HCT116 (cell line): ENCODE data around the gene RHBDF1. TPM values are rescaled to one million over a fixed set of nuclear protein-coding genes. Genes with fewer than 3 reads are reported as not detected.

Source experiments
- ATAC-seq: fragments of 200-7000 bp; cut with Tn5 transposase; 2 replicates; pipeline ENCODE4 v1.9.1; 2020; ENCODE audit warnings: mild to moderate bottlenecking, moderate library complexity
- BruUV-seq: library from RNA; stranded (reverse); fragments of 400-500 nt; replicated peaks from 2 replicates; lab custom pipeline; 2021; lab: Mats Ljungman, UMichigan
- CTCF ChIA-PET: fragments of 300-600 bp; sonication (Branson Sonifier 250); formaldehyde crosslinking; loops from one replicate; lab custom pipeline; 2021; ENCODE audit warnings: antibody characterized with exemption; lab: Charles Lee
- POLR2A ChIA-PET: fragments of 300-600, 350-600 bp; sonication (Branson Sonifier 250); formaldehyde crosslinking; loops from one replicate; lab custom pipeline; 2021; ENCODE audit warnings: antibody characterized with exemption; lab: Charles Lee
- RAD21 ChIA-PET, 2 experiments: fragments of 300-600 bp; sonication (Branson Sonifier 250); formaldehyde crosslinking; loops; one replicate each; lab custom pipeline; 2023; ENCODE audit warnings: low total read pairs in 2 of 2; ENCODE audit not compliant: uncharacterized antibody in 2 of 2, unreplicated experiment in 2 of 2, low non-redundant PET in 1 of 2; lab: Charles Lee
- DNase-seq: peaks from one replicate; pipeline ENCODE4 v3.0.0-alpha.2; 2010; ENCODE audit warnings: low read depth, low spot score
- H2AFZ ChIP-seq: fragments of 200-600 bp; shearing (Covaris generic), sonication (generic); 2 replicates; pipeline ENCODE4 v1.6.1; 2017; ENCODE audit warnings: low read depth, mixed run types, mixed read lengths, antibody characterized with exemption, low read length; ENCODE audit not compliant: poor library complexity, severe bottlenecking
- H3K27ac ChIP-seq: 2 replicates; pipeline ENCODE4 v1.5.1; 2012; ENCODE audit warnings: low read depth, low read length
- H3K27me3 ChIP-seq: fragments of 200-600 bp; sonication (generic); 2 replicates; pipeline ENCODE4 v1.6.1; 2016; ENCODE audit warnings: mixed run types, low read length, mixed read lengths; ENCODE audit not compliant: insufficient read depth
- H3K36me3 ChIP-seq, 2 experiments: fragments of 200-500 bp in 1 of 2; fragments of 200-600 bp in 1 of 2; sonication (Bioruptor generic) in 1 of 2; sonication (generic) in 1 of 2; 2 replicates each; pipeline versions ENCODE4 v1.5.1 to v1.6.1; 2014 to 2016; ENCODE audit warnings: low read length in 2 of 2, inconsistent platforms in 1 of 2, mixed read lengths in 1 of 2, mixed run types in 1 of 2; ENCODE audit not compliant: insufficient read depth in 2 of 2, control insufficient read depth in 1 of 2
- H3K4me1 ChIP-seq, 2 experiments: fragments of 200-600 bp in 1 of 2; sonication (generic) in 1 of 2; 2 replicates each; pipeline versions ENCODE4 v1.5.1 to v1.6.1; 2012 to 2017; ENCODE audit warnings: low read length in 2 of 2, inconsistent platforms in 1 of 2, mild to moderate bottlenecking in 1 of 2, mixed read lengths in 1 of 2, mixed run types in 1 of 2, moderate library complexity in 1 of 2; ENCODE audit not compliant: insufficient read depth in 2 of 2, control insufficient read depth in 1 of 2
- H3K4me2 ChIP-seq: fragments of 200-600 bp; sonication (generic); 2 replicates; pipeline ENCODE4 v1.6.1; 2017; ENCODE audit warnings: mixed run types, low read length, mixed read lengths
- H3K4me3 ChIP-seq, 2 experiments: fragments of 200-600 bp in 1 of 2; sonication (generic) in 1 of 2; replicated peaks in 1 of 2; 2 replicates each; pipeline ENCODE4 v1.5.1; 2011 to 2016; ENCODE audit warnings: low read length in 2 of 2, control low read depth in 1 of 2, low read depth in 1 of 2, mild to moderate bottlenecking in 1 of 2, mixed read lengths in 1 of 2, mixed run types in 1 of 2
- H3K79me2 ChIP-seq: fragments of 200-600 bp; sonication (generic); 2 replicates; pipeline ENCODE4 v1.6.1; 2017; ENCODE audit warnings: mild to moderate bottlenecking, mixed run types, low read length, moderate library complexity, mixed read lengths; ENCODE audit not compliant: insufficient read depth
- H3K9ac ChIP-seq: fragments of 200-600 bp; sonication (generic); 2 replicates; pipeline ENCODE4 v1.6.1; 2016; ENCODE audit warnings: low read length, mixed read lengths
- H3K9me2 ChIP-seq: fragments of 200-600 bp; sonication (generic), shearing (Covaris generic); 2 replicates; pipeline ENCODE4 v1.6.1; 2017; ENCODE audit warnings: mixed run types, mild to moderate bottlenecking, moderate library complexity; ENCODE audit not compliant: insufficient read depth
- H3K9me3 ChIP-seq, 2 experiments: fragments of 200-500 bp in 1 of 2; fragments of 200-600 bp in 1 of 2; sonication (Bioruptor generic) in 1 of 2; sonication (generic) in 1 of 2; 2 replicates each; pipeline ENCODE4 v1.6.1; 2014 to 2017; ENCODE audit warnings: low read length in 2 of 2, mixed read lengths in 2 of 2, inconsistent platforms in 1 of 2, low read depth in 1 of 2, mild to moderate bottlenecking in 1 of 2, mixed run types in 1 of 2, moderate library complexity in 1 of 2; ENCODE audit not compliant: control insufficient read depth in 1 of 2, insufficient read depth in 1 of 2
- H4K20me1 ChIP-seq: fragments of 200-600 bp; sonication (generic), shearing (Covaris generic); 2 replicates; pipeline ENCODE4 v1.6.1; 2017; ENCODE audit warnings: mixed run types, mild to moderate bottlenecking, moderate library complexity; ENCODE audit not compliant: insufficient read depth
- ATF3 ChIP-seq: IDR thresholded peaks from 2 replicates; pipeline ENCODE4 v1.6.1; 2012
- CEBPB ChIP-seq: IDR thresholded peaks from 2 replicates; pipeline ENCODE4 v1.6.1; 2012; ENCODE audit warnings: low read depth
- CTCF ChIP-seq, 3 experiments: fragments of 200-600 bp in 1 of 3; sonication (generic) in 1 of 3; IDR thresholded peaks in 2 of 3; conservative IDR thresholded peaks in 1 of 3; 2 replicates each; pipeline ENCODE4 v1.5.1; 2012 to 2017; ENCODE audit warnings: low read depth in 2 of 3, low read length in 2 of 3, antibody characterized with exemption in 1 of 3, borderline replicate concordance in 1 of 3, control low read depth in 1 of 3, mild to moderate bottlenecking in 1 of 3, mixed read lengths in 1 of 3, mixed run types in 1 of 3, moderate library complexity in 1 of 3; ENCODE audit not compliant: insufficient read depth in 1 of 3
- EGR1 ChIP-seq: IDR thresholded peaks from 2 replicates; pipeline ENCODE4 v1.6.1; 2012; ENCODE audit warnings: low read depth
- ELF1 ChIP-seq: IDR thresholded peaks from 2 replicates; pipeline ENCODE4 v1.6.1; 2012; ENCODE audit warnings: low read depth, borderline replicate concordance
- EZH2 ChIP-seq: fragments of 200-600 bp; sonication (generic); IDR thresholded peaks from 2 replicates; pipeline ENCODE4 v1.6.1; 2017; ENCODE audit warnings: antibody characterized with exemption, mixed run types
- EZH2phosphoT487 ChIP-seq: fragments of 200-600 bp; IDR thresholded peaks from 2 replicates; pipeline ENCODE4 v1.6.1; 2018; ENCODE audit warnings: antibody characterized with exemption, borderline replicate concordance
- JUND ChIP-seq: IDR thresholded peaks from 2 replicates; pipeline ENCODE4 v1.6.1; 2012
- MAX ChIP-seq: IDR thresholded peaks from 2 replicates; pipeline ENCODE4 v1.6.1; 2012
- POLR2A ChIP-seq: IDR thresholded peaks from 2 replicates; pipeline ENCODE4 v1.7.0; 2011; ENCODE audit warnings: borderline replicate concordance; ENCODE audit not compliant: insufficient read depth, insufficient read length; ENCODE audit errors: extremely low read depth
- POLR2AphosphoS5 ChIP-seq: IDR thresholded peaks from 2 replicates; pipeline ENCODE4 v1.6.1; 2011; ENCODE audit warnings: mild to moderate bottlenecking, low read depth, low read length, moderate library complexity
- RAD21 ChIP-seq: IDR thresholded peaks from 2 replicates; pipeline ENCODE4 v1.6.1; 2012; ENCODE audit warnings: low read depth, mild to moderate bottlenecking
- SIN3A ChIP-seq: IDR thresholded peaks from 2 replicates; pipeline ENCODE4 v1.6.1; 2012; ENCODE audit warnings: low read depth
- SP1 ChIP-seq: IDR thresholded peaks from 2 replicates; pipeline ENCODE4 v1.6.1; 2012; ENCODE audit warnings: low read depth
- TCF7L2 ChIP-seq: IDR thresholded peaks from 2 replicates; pipeline ENCODE4 v1.7.0; 2011; ENCODE audit warnings: borderline replicate concordance, inconsistent platforms; ENCODE audit not compliant: insufficient read depth, insufficient read length; ENCODE audit errors: extremely low read depth
- ZFX ChIP-seq: fragments of 450-650 bp; IDR thresholded peaks from 2 replicates; pipeline ENCODE4 v1.6.1; 2017
- ZNF274 ChIP-seq: fragments of 200-500 bp; sonication (Bioruptor generic); IDR thresholded peaks from 2 replicates; pipeline ENCODE4 v1.6.1; 2014; ENCODE audit warnings: mild to moderate bottlenecking, low read depth, low read length, inconsistent platforms
- intact Hi-C: fragments of 100-400 bp; cut with micrococcal nuclease; formaldehyde crosslinking; loops from 2 replicates; pipeline ENCODE4 v1.10.0; 2022
- total RNA-seq: library from RNA; stranded (reverse); gene quantifications from one replicate; pipeline ENCODE4 v1.2.1, GENCODE V29; 2021; ENCODE audit not compliant: unreplicated experiment

Gene RHBDF1
- total RNA-seq, 1 experiment from 2014 or later: 19.8 TPM

- no peaks in the 10 kb centered on the region for H4K20me1 ChIP-seq
- ChIA-PET RAD21 (no interaction called here), POLR2A (no interaction called here), CTCF (no interaction called here)
- TF ChIP-seq ZFX: no peak
- no peak for TF ChIP-seq MAX
- no peak for TF ChIP-seq TCF7L2
- TF ChIP-seq EZH2phosphoT487: no peak
- TF ChIP-seq CTCF (IDR thresholded peaks at IDR 0.05 in 2 of 3, conservative IDR thresholded peaks at IDR 0.05 in 1 of 3; ENCODE audit: borderline replicate concordance in 1 of 3, insufficient read depth in 1 of 3, low read depth in 2 of 3, low read length in 2 of 3): no peak
- no peaks in the 10 kb centered on the region for H3K9me3 ChIP-seq
- DNase-seq (no peak), ATAC-seq (no peak)
- H3K9ac ChIP-seq: no peak overlapping the region
- no peak overlapping the region for H2AFZ ChIP-seq
- H3K36me3 ChIP-seq: 0 out of 4 replicates have a peak, but pooled peaks cover 0 to 6% of the 10 kb centered on the region in 2 experiments
- no peak overlapping the region for H3K4me2 ChIP-seq
- peaks cover 7 to 9% of the 10 kb centered on the region in 2 experiments; a peak in 3 of 4 replicates for H3K4me1 ChIP-seq
- H3K27me3 ChIP-seq: no peaks in the 10 kb centered on the region
- no peak overlapping the region for H3K4me3 ChIP-seq
- BruUV-seq: no TSS peak
- no peaks in the 10 kb centered on the region; the same call in 1 of the 2 replicates for H3K79me2 ChIP-seq
- intact Hi-C loops: no loop called here
- no peaks in the 10 kb centered on the region for H3K9me2 ChIP-seq
- H3K27ac ChIP-seq: no peak overlapping the region
These were observed 47.5 kb upstream of the RHBDF1 start for GRCh38 chr16:119835-120491.

- H3K4me2 ChIP-seq: no peak overlapping the region
- ChIA-PET RAD21 (no interaction called here), POLR2A (no interaction called here), CTCF (no interaction called here)
- intact Hi-C loops: no loop called here
- H3K4me3 ChIP-seq: no peak overlapping the region
- H3K27me3 ChIP-seq: no peaks in the 10 kb centered on the region
- no peak overlapping the region for H2AFZ ChIP-seq
- H3K79me2 ChIP-seq: no peaks in the 10 kb centered on the region
- DNase-seq (no peak), ATAC-seq (no peak)
- no peak overlapping the region for H3K27ac ChIP-seq
- no peaks in the 10 kb centered on the region for H3K9me3 ChIP-seq
- H3K4me1 ChIP-seq: peaks cover 7 to 12% of the 10 kb centered on the region in 2 experiments; a peak in 3 of 4 replicates
- BruUV-seq: no TSS peak
- H3K9ac ChIP-seq: no peak overlapping the region
- no peaks in the 10 kb centered on the region for H3K9me2 ChIP-seq
- H4K20me1 ChIP-seq: no peaks in the 10 kb centered on the region
- 0 out of 4 replicates have a peak, but pooled peaks cover 0 to 6% of the 10 kb centered on the region in 2 experiments for H3K36me3 ChIP-seq
- TF ChIP-seq SIN3A (no peak), EZH2phosphoT487 (no peak), ATF3 (no peak), SP1 (no peak), ZNF274 (no peak), RAD21 (no peak), JUND (no peak), CEBPB (no peak), EGR1 (no peak), POLR2A (no peak), ELF1 (no peak), POLR2AphosphoS5 (no peak), EZH2 (no peak), MAX (no peak), TCF7L2 (no peak)
These were observed 46.9 kb upstream of the RHBDF1 start for GRCh38 chr16:119295-119694.
